ENCODE data around the gene ABI3BP.

The ABI3BP gene

GRCh38 chr3:100970477-100970990 is 22.7 kb downstream of the ABI3BP start:
- Histone ChIP-seq H3K4me3 (ENCODE audit: low read length, poor library complexity, severe bottlenecking) (no peak overlapping the region), H3K79me2 (ENCODE audit: insufficient read depth, low read length) (no peaks in the 10 kb centered on the region), H3F3A (ENCODE audit: low read depth) (no peaks in the 10 kb centered on the region), H4K20me1 (ENCODE audit: insufficient read depth, low read length, poor library complexity, severe bottlenecking) (no peaks in the 10 kb centered on the region), H3K4me1 (ENCODE audit: insufficient read depth, low read length, poor library complexity, severe bottlenecking) (no peaks in the 10 kb centered on the region), H3K27me3 (ENCODE audit: insufficient read depth, low read length, poor library complexity, severe bottlenecking) (no peaks in the 10 kb centered on the region), H3K9me2 (replicated peaks; ENCODE audit: low read depth, low read length) (no peaks in the 10 kb centered on the region), H3K4me2 (ENCODE audit: low read depth, low read length, poor library complexity, severe bottlenecking) (no peak overlapping the region), H3K9ac (ENCODE audit: low read depth, low read length, poor library complexity, severe bottlenecking) (no peak overlapping the region), H3K9me3 (ENCODE audit: insufficient read depth, low read depth, low read length) (no peaks in the 10 kb centered on the region), H2AFZ (ENCODE audit: low read length) (no peak overlapping the region), H3K36me3 (ENCODE audit: insufficient read depth, low read length) (no peaks in the 10 kb centered on the region)
- TF ChIP-seq EZH2phosphoT487 (IDR thresholded peaks at IDR 0.05; ENCODE audit: borderline replicate concordance) (no peak), CTCF (conservative IDR thresholded peaks at IDR 0.05; ENCODE audit: low read length) (no peak)

- Histone ChIP-seq H3K4me1 (ENCODE audit: insufficient read depth, low read length, poor library complexity, severe bottlenecking) (no peaks in the 10 kb centered on the region), H3K9ac (ENCODE audit: low read depth, low read length, poor library complexity, severe bottlenecking) (no peak overlapping the region), H3K9me2 (replicated peaks; ENCODE audit: low read depth, low read length) (no peaks in the 10 kb centered on the region), H3K36me3 (ENCODE audit: insufficient read depth, low read length) (no peaks in the 10 kb centered on the region), H3K4me2 (ENCODE audit: low read depth, low read length, poor library complexity, severe bottlenecking) (no peak overlapping the region), H2AFZ (ENCODE audit: low read length) (no peak overlapping the region), H3K27me3 (ENCODE audit: insufficient read depth, low read length, poor library complexity, severe bottlenecking) (no peaks in the 10 kb centered on the region), H3K4me3 (ENCODE audit: low read length, poor library complexity, severe bottlenecking) (no peak overlapping the region), H4K20me1 (ENCODE audit: insufficient read depth, low read length, poor library complexity, severe bottlenecking) (no peaks in the 10 kb centered on the region), H3K79me2 (ENCODE audit: insufficient read depth, low read length) (no peaks in the 10 kb centered on the region), H3F3A (ENCODE audit: low read depth) (no peaks in the 10 kb centered on the region), H3K9me3 (ENCODE audit: insufficient read depth, low read depth, low read length) (no peaks in the 10 kb centered on the region)
- TF ChIP-seq CTCF (conservative IDR thresholded peaks at IDR 0.05; ENCODE audit: low read length): no peak
- no peak for TF ChIP-seq EZH2phosphoT487 (IDR thresholded peaks at IDR 0.05; ENCODE audit: borderline replicate concordance)
Measured at GRCh38 chr3:100968932-100969906, 24.0 kb downstream of the ABI3BP start.

GRCh38 chr3:100966807-100967206 is 26.4 kb downstream of the ABI3BP start:
- H3K4me1 ChIP-seq (ENCODE audit: insufficient read depth, low read length, poor library complexity, severe bottlenecking): no peaks in the 10 kb centered on the region
- no peaks in the 10 kb centered on the region for H3K27me3 ChIP-seq (ENCODE audit: insufficient read depth, low read length, poor library complexity, severe bottlenecking)
- no peaks in the 10 kb centered on the region for H3K9me2 ChIP-seq (replicated peaks; ENCODE audit: low read depth, low read length)
- H2AFZ ChIP-seq (ENCODE audit: low read length): no peak overlapping the region
- no peak overlapping the region for H3K9ac ChIP-seq (ENCODE audit: low read depth, low read length, poor library complexity, severe bottlenecking)
- H3K9me3 ChIP-seq (ENCODE audit: insufficient read depth, low read depth, low read length): no peaks in the 10 kb centered on the region
- no peaks in the 10 kb centered on the region for H3F3A ChIP-seq (ENCODE audit: low read depth)
- no peaks in the 10 kb centered on the region for H4K20me1 ChIP-seq (ENCODE audit: insufficient read depth, low read length, poor library complexity, severe bottlenecking)
- no peaks in the 10 kb centered on the region for H3K36me3 ChIP-seq (ENCODE audit: insufficient read depth, low read length)
- TF ChIP-seq CTCF (conservative IDR thresholded peaks at IDR 0.05; ENCODE audit: low read length) (no peak), EZH2phosphoT487 (IDR thresholded peaks at IDR 0.05; ENCODE audit: borderline replicate concordance) (no peak)
- no peak overlapping the region for H3K4me3 ChIP-seq (ENCODE audit: low read length, poor library complexity, severe bottlenecking)
- H3K4me2 ChIP-seq (ENCODE audit: low read depth, low read length, poor library complexity, severe bottlenecking): no peak overlapping the region
- no peaks in the 10 kb centered on the region for H3K79me2 ChIP-seq (ENCODE audit: insufficient read depth, low read length)

All from Loucy (cell line).